Measurements from ENCODE around the gene PIK3R2.

Gene PIK3R2

DNA sequence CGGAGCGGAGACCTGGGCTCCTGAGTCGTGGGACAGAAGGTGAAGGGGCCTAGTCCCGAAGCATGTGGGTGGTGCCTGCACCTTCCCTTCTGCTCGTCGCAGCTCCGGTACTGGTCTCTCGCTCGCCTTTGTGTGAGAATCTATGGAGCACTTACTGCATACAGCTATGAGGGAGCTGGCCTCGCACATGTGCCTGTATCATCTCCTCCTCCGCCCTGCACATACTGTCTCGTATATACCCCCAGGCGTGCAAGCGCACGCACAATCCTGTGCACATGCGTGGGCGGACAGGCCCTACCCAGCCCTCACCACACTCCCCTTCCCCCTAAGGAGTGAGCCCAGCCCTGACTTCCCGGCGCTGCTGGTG is 8.7 kb downstream of the PIK3R2 start:
- TF ChIP-seq, protein P1, sequence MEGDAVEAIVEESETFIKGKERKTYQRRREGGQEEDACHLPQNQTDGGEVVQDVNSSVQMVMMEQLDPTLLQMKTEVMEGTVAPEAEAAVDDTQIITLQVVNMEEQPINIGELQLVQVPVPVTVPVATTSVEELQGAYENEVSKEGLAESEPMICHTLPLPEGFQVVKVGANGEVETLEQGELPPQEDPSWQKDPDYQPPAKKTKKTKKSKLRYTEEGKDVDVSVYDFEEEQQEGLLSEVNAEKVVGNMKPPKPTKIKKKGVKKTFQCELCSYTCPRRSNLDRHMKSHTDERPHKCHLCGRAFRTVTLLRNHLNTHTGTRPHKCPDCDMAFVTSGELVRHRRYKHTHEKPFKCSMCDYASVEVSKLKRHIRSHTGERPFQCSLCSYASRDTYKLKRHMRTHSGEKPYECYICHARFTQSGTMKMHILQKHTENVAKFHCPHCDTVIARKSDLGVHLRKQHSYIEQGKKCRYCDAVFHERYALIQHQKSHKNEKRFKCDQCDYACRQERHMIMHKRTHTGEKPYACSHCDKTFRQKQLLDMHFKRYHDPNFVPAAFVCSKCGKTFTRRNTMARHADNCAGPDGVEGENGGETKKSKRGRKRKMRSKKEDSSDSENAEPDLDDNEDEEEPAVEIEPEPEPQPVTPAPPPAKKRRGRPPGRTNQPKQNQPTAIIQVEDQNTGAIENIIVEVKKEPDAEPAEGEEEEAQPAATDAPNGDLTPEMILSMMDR (conservative IDR thresholded peaks at IDR 0.05), result peak; percentile 7
- peak overlapping the region; percentile 78; the same call in 1 of the 2 replicates for H3K27ac ChIP-seq

- TF ChIP-seq, protein P1 (conservative IDR thresholded peaks at IDR 0.05), result no peak
- no peak overlapping the region for H3K27ac ChIP-seq
These were observed 11.1 kb downstream of the PIK3R2 start for GRCh38 chr19:18164072-18164471.

GRCh38 chr19:18165794-18166544 is 13.0 kb downstream of the PIK3R2 start:
- TF ChIP-seq, protein P1 (conservative IDR thresholded peaks at IDR 0.05), result no peak
- H3K27ac ChIP-seq, result no peak overlapping the region

DNA sequence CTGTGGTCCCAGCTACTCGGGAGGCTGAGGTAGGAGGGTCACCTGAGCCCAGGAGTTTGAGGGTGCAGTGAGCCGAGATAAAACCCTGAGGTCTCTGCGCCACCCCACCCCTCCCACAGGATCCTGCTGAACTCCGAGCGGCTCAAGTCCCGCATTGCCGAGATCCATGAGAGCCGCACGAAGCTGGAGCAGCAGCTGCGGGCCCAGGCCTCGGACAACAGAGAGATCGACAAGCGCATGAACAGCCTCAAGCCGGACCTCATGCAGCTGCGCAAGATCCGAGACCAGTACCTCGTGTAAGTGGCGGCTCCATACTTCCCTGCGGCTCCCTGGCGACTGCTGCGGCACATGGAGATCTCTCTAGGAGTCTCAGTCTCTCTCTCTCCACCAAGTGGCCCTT is 14.0 kb downstream of the PIK3R2 start:
- H3K27ac ChIP-seq, result no peak overlapping the region
- TF ChIP-seq, protein P1 (conservative IDR thresholded peaks at IDR 0.05), result no peak

DNA sequence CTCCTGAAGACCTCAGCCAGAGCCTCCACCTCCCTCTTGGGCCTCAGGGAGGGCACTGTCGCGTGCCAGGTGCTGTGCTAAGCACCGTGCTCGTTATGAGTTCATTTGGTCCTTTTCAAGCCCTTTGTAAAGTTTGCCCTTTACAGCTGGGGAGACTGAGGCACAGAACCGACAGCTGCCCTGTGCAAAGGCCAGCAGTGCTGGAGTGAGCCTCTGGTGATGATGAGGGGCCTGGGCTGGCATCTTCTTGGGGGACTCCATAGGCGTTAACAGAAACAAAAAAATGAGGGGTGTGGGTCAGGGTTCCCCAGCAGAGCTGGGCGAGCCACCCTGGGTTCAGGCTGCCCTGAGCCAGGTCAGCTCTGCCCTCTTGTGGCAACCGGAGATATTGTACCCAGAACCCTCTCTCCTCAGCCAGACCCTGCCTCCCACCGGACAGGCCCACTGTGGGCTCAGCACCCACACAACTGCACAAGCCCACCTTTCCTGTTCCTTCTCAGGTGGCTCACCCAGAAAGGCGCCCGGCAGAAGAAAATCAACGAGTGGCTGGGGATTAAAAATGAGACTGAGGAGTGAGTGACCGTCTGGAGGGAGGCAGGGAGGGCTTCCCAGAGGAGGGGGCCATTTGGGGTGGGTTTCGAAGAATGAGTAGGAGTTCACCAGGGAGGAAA is 15.1 kb downstream of the PIK3R2 start:
- TF ChIP-seq, protein P1 (conservative IDR thresholded peaks at IDR 0.05), result peak; percentile 85
- no peak overlapping the region for H3K27ac ChIP-seq

- H3K27ac ChIP-seq, result no peak overlapping the region
- TF ChIP-seq, protein P1 (conservative IDR thresholded peaks at IDR 0.05), result no peak
These were observed 15.9 kb downstream of the PIK3R2 start for GRCh38 chr19:18168673-18169381.

- H3K27ac ChIP-seq, result no peak overlapping the region
- TF ChIP-seq, protein P1 (conservative IDR thresholded peaks at IDR 0.05), result no peak
These were observed 17.8 kb downstream of the PIK3R2 start for GRCh38 chr19:18170714-18171255.

All from VCaP (cell line).